ENCODE measurements around the gene PFAS.
A peak's percentile ranks its signal among the peaks of the same experiment; 100 is the strongest.
"Not testable (repeated sequence)": the region's sequence is repeated elsewhere in the genome, so short reads cannot be mapped to it uniquely, and the experiment has no call there.

PFAS gene

DNA sequence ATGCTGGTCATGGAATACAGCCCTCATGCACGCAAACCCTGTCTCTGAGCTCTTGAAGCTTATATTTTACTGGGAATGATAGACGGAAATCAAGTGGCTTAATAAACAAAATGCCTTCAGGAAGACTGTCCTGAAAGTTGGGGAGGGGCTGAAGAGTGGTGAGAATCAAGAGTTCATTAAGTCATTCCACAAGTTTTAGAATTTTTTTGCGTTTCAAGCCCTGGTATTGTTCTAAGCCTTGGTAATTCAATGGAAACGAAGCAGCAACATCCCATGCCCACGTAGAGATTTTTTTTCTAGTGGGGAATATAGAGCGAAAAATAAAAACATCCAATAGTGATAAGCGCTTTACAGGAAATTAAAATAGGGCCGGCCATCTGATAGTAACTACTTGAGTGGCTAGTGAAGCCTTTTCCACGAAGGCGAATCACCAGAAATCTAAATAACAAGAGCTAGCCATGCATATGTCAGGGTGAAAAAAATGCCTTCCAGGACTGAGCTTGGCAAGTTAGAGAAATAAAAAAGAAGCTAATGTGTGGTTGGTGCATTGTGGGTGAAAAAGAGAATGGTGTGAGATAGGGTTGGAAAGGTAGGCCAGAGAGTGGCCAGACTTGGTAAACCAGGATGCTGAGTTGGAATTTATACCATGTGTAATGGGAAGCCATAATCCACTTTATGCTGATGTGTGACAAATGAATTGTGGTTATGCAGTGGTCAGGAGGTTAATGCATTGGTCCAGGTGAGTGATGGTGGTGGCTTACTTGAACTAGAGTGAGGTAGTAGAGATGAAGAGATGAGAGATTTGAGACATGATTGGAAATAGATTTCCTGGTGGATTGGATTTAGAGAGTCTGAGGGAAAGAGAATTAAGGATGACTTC lies 772 bp downstream of the PFAS start:
- intact Hi-C loops (cut with DNase I; ENCODE audit: low total_unique reads) = loop anchor here (5.0 kb wide), 1 partner anchor 42 kb away; no protein-coding TSS in a partner anchor
- peaks cover 0 to 18% (median 10%) of the 10 kb centered on the region in 4 donors for H3K4me1 ChIP-seq
- H3K27me3 ChIP-seq = no peaks in the 10 kb centered on the region
- DNase-seq = no peak
- peak overlapping the region; percentile 62 to 86 for H3K4me3 ChIP-seq
- no peaks in the 10 kb centered on the region for H3K9me3 ChIP-seq
- TF ChIP-seq, protein P1, sequence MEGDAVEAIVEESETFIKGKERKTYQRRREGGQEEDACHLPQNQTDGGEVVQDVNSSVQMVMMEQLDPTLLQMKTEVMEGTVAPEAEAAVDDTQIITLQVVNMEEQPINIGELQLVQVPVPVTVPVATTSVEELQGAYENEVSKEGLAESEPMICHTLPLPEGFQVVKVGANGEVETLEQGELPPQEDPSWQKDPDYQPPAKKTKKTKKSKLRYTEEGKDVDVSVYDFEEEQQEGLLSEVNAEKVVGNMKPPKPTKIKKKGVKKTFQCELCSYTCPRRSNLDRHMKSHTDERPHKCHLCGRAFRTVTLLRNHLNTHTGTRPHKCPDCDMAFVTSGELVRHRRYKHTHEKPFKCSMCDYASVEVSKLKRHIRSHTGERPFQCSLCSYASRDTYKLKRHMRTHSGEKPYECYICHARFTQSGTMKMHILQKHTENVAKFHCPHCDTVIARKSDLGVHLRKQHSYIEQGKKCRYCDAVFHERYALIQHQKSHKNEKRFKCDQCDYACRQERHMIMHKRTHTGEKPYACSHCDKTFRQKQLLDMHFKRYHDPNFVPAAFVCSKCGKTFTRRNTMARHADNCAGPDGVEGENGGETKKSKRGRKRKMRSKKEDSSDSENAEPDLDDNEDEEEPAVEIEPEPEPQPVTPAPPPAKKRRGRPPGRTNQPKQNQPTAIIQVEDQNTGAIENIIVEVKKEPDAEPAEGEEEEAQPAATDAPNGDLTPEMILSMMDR (IDR thresholded peaks at IDR 0.05) = no peak
- peak overlapping the region; percentile 95 to 96 for H3K27ac ChIP-seq
- peaks cover 0 to 16% (median 12%) of the 10 kb centered on the region in 3 donors for H3K36me3 ChIP-seq

DNA sequence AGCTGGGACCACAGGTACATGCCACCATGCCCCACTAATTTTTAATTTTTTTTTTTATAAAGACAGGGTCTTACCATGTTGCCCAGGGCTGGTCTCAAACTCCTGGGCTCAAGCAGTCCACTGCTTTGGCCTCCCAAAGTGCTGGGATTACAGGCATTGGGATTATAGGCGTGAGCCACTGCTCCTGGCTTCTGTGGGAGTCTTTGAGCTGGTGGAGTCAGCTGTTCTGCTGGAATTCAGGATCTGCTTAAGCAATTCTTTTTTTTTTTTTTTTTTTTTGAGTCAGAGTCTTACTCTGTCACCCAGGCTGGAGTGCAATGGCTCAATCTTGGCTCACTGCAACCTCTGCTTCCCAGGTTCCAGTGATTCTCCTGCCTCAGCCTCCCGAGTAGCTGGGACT lies 2.3 kb downstream of the PFAS start:
- Histone ChIP-seq H3K36me3 (peaks cover 0 to 28% (median 22%) of the 10 kb centered on the region in 3 donors), H3K4me1 (peaks cover 0 to 15% (median 8%) of the 10 kb centered on the region in 4 donors)
- intact Hi-C loops (cut with DNase I; ENCODE audit: low total_unique reads); H3K27ac ChIP-seq; H3K4me3 ChIP-seq; H3K9me3 ChIP-seq; H3K27me3 ChIP-seq; DNase-seq: not testable (repeated sequence)

DNA sequence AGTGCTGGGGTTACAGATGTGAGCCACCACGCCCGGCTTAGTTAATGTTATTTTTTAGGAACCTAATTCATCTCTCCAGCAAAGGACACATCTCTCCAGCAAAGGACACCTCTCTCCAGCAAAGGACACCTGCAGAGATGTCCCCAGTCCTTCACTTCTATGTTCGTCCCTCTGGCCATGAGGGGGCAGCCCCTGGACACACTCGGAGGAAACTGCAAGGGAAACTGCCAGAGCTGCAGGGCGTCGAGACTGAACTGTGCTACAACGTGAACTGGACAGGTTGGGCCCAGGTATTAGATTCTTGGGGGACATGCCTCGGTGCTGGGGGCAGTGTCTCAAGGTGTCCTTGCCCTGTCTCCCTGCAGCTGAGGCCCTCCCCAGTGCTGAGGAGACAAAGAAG lies 4.7 kb downstream of the PFAS start:
- no peak for DNase-seq
- no peak overlapping the region for H3K4me3 ChIP-seq
- intact Hi-C loops (cut with DNase I; ENCODE audit: low total_unique reads) = no loop called here
- H3K27ac ChIP-seq = no peak overlapping the region
- no peaks in the 10 kb centered on the region for H3K27me3 ChIP-seq
- H3K36me3 ChIP-seq = peaks cover 7 to 52% (median 46%) of the 10 kb centered on the region in 3 donors
- TF ChIP-seq, protein P1 (IDR thresholded peaks at IDR 0.05) = no peak
- peaks cover 0 to 7% (median 6%) of the 10 kb centered on the region in 4 donors for H3K4me1 ChIP-seq
- H3K9me3 ChIP-seq = no peaks in the 10 kb centered on the region

DNA sequence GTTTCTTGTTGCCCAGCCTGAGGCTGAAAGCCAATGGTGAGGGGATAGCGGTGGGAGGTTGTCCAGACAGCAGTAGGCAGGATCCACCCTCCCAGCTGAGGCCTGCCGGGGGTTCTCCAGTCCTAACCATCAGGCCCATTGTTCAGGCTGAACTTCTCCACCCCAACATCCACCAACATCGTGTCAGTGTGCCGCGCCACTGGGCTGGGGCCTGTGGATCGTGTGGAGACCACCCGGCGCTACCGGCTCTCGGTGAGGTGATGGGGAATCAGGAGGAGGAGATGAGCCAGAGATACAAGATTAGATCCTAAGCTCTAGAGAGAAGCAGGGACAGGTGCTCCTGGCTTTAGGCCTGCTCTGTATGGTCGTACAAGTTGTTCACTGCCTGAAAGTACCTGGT lies 5.8 kb downstream of the PFAS start:
- Histone ChIP-seq H3K4me3 (no peak overlapping the region), H3K4me1 (peaks cover 0 to 2% (median under 1%) of the 10 kb centered on the region in 4 donors), H3K27me3 (no peaks in the 10 kb centered on the region), H3K36me3 (peaks cover 7 to 62% (median 47%) of the 10 kb centered on the region in 3 donors), H3K27ac (no peak overlapping the region), H3K9me3 (no peaks in the 10 kb centered on the region)
- TF ChIP-seq, protein P1 (IDR thresholded peaks at IDR 0.05) = no peak
- no peak for DNase-seq
- intact Hi-C loops (cut with DNase I; ENCODE audit: low total_unique reads) = no loop called here

DNA sequence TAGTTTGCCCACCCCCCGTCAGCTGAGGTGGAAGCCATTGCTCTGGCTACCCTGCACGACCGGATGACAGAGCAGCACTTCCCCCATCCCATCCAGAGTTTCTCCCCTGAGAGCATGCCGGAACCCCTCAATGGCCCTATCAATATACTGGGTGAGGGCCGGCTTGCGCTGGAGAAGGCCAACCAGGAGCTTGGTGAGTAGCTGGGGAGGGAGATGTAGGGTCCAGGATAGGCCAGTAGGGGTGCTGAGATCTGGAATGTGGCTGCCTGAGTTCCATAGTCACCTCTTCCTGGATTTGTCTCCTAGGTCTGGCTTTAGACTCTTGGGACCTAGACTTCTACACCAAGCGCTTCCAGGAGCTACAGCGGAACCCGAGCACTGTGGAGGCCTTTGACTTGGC lies 6.4 kb downstream of the PFAS start:
- Histone ChIP-seq H3K4me3 (no peak overlapping the region), H3K27me3 (no peaks in the 10 kb centered on the region), H3K9me3 (no peaks in the 10 kb centered on the region), H3K36me3 (peaks cover 8 to 64% (median 51%) of the 10 kb centered on the region in 3 donors), H3K4me1 (no peaks in the 10 kb centered on the region), H3K27ac (no peak overlapping the region)
- TF ChIP-seq, protein P1 (IDR thresholded peaks at IDR 0.05) = no peak
- no peak for DNase-seq
- intact Hi-C loops (cut with DNase I; ENCODE audit: low total_unique reads) = no loop called here

DNA sequence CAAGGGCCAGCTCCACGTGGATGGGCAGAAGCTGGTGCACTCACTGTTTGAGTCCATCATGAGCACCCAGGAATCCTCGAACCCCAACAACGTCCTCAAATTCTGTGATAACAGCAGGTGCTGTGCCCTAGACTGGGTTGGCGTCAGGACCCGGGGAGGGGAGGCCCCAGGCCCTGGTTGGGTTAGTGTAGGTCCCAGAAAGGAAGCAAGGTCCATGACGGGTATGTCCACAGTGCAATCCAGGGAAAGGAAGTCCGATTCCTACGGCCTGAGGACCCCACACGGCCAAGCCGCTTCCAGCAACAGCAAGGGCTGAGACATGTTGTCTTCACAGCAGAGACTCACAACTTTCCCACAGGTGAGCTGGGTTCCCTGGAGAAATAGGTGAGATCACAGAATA lies 7.2 kb downstream of the PFAS start:
- intact Hi-C loops (cut with DNase I; ENCODE audit: low total_unique reads) = no loop called here
- Histone ChIP-seq H3K27ac (no peak overlapping the region), H3K36me3 (peaks cover 12 to 72% (median 59%) of the 10 kb centered on the region in 3 donors), H3K9me3 (no peaks in the 10 kb centered on the region), H3K27me3 (no peaks in the 10 kb centered on the region), H3K4me1 (no peaks in the 10 kb centered on the region), H3K4me3 (no peak overlapping the region)
- TF ChIP-seq, protein P1 (IDR thresholded peaks at IDR 0.05) = no peak
- DNase-seq = no peak

Measured in tibial artery (tissue), 4 donors.